Body of pancreas (tissue), 4 donors: ENCODE measurements around the gene CMTM4. TPM values are rescaled to one million over a fixed set of nuclear protein-coding genes. Genes with fewer than 3 reads are reported as not detected.

ENCODE experiments used
- ATAC-seq: fragments of 150-250 bp; one replicate; pipeline ENCODE4 v1.9.1; 2016
- DNase-seq, 4 donors: peaks; one replicate each; pipeline ENCODE4 v3.0.0-alpha.2; 2019
- H3K27ac ChIP-seq, 4 donors: fragments of 200-600 bp; sonication (generic); 1 replicate in 3 of 4; 2 replicates in 1 of 4; pipeline versions ENCODE4 v1.5.1 to v1.6.1; 2016 to 2019; ENCODE audit warnings: mild to moderate bottlenecking in 1 of 4, mixed read lengths in 1 of 4, moderate library complexity in 1 of 4
- H3K27me3 ChIP-seq, 2 donors: fragments of 200-600 bp; sonication (generic); one replicate each; pipeline ENCODE4 v1.6.0; 2016; ENCODE audit warnings: mild to moderate bottlenecking in 1 of 2
- H3K36me3 ChIP-seq, 2 donors: fragments of 200-600 bp; sonication (generic); replicated peaks in 1 of 2; 2 replicates each; pipeline ENCODE4 v1.5.1; 2016; ENCODE audit warnings: low read depth in 2 of 2; ENCODE audit not compliant: insufficient read depth in 1 of 2
- H3K4me1 ChIP-seq: fragments of 200-600 bp; sonication (generic); one replicate; pipeline ENCODE4 v1.6.0; 2016
- H3K4me3 ChIP-seq, 2 donors: fragments of 200-600 bp; sonication (generic); 1 replicate in 1 of 2; 2 replicates in 1 of 2; pipeline ENCODE4 v1.5.1; 2016 to 2019
- H3K9me3 ChIP-seq, 3 donors: fragments of 200-600 bp; sonication (generic); 1 replicate in 2 of 3; 2 replicates in 1 of 3; pipeline ENCODE4 v1.5.1; 2016
- CTCF ChIP-seq, 7 experiments: fragments of 450-650 bp in 4 of 7; fragments of 200-600 bp in 3 of 7; sonication (generic) in 3 of 7; IDR thresholded peaks; one replicate each; pipeline ENCODE4 v1.5.1; 2016 to 2019; ENCODE audit warnings: antibody characterized with exemption in 7 of 7
- POLR2A ChIP-seq, 3 donors: fragments of 450-650 bp; IDR thresholded peaks; one replicate each; pipeline ENCODE4 v1.6.1; 2016; ENCODE audit warnings: antibody characterized with exemption in 3 of 3, mild to moderate bottlenecking in 2 of 3
- WGBS, 2 donors: methylation state at CpG; one replicate each; pipeline ENCODE4 v1.1.5; 2017; 5-methylcytosine and 5-hydroxymethylcytosine counted together
- intact Hi-C: fragments of 100-400 bp; cut with DNase I; formaldehyde crosslinking; loops from one replicate; pipeline ENCODE4 v1.15.1; 2023
- total RNA-seq, 2 donors: library from RNA; depleted of rRNA; stranded (reverse); fragments of >200 nt; gene quantifications; one replicate each; pipeline ENCODE4 v1.1.0, GENCODE V29; 2016

CMTM4 gene
- total RNA-seq, 2 donors from 2014 or later: 35.9 to 36.6 TPM

GRCh38 chr16:66693149-66693548 lies 3.4 kb downstream of the CMTM4 start:
- no peak for TF ChIP-seq CTCF (IDR thresholded peaks at IDR 0.05)
- DNase-seq: no peak
- Histone ChIP-seq H3K27ac (no peak overlapping the region), H3K9me3 (no peaks in the 10 kb centered on the region), H3K4me1 (peaks cover 36% of the 10 kb centered on the region), H3K27me3 (no peaks in the 10 kb centered on the region), H3K4me3 (no peak overlapping the region), H3K36me3 (no peaks in the 10 kb centered on the region)
- ATAC-seq: no peak
- intact Hi-C loops: no loop called here
- 83 to 95% methylated on average over 4 of the region's 4 CpGs for WGBS, 2 donors

- Histone ChIP-seq H3K4me1 (peaks cover 37% of the 10 kb centered on the region), H3K27me3 (no peaks in the 10 kb centered on the region), H3K9me3 (no peaks in the 10 kb centered on the region), H3K27ac (no peak overlapping the region), H3K4me3 (no peak overlapping the region), H3K36me3 (no peaks in the 10 kb centered on the region)
- no peak for ATAC-seq
- WGBS, 2 donors: 82 to 89% methylated on average over 6 of the region's 6 CpGs
- intact Hi-C loops: no loop called here
- TF ChIP-seq POLR2A (IDR thresholded peaks at IDR 0.05) (no peak), CTCF (IDR thresholded peaks at IDR 0.05) (no peak)
- DNase-seq: no peak
Measured at GRCh38 chr16:66692341-66692740, 4.2 kb downstream of the CMTM4 start.

- TF ChIP-seq POLR2A (IDR thresholded peaks at IDR 0.05) (no peak), CTCF (IDR thresholded peaks at IDR 0.05) (no peak)
- no peak overlapping the region for H3K27ac ChIP-seq
- no peak for DNase-seq
- no peaks in the 10 kb centered on the region for H3K36me3 ChIP-seq
- H3K4me3 ChIP-seq: no peak overlapping the region
- WGBS, 2 donors: 79 to 88% methylated on average over 6 of the region's 6 CpGs
- intact Hi-C loops: no loop called here
- peaks cover 35% of the 10 kb centered on the region for H3K4me1 ChIP-seq
- H3K27me3 ChIP-seq: no peaks in the 10 kb centered on the region
- H3K9me3 ChIP-seq: no peaks in the 10 kb centered on the region
- no peak for ATAC-seq
Measured at GRCh38 chr16:66691234-66691633, 5.3 kb downstream of the CMTM4 start.

- Histone ChIP-seq H3K9me3 (no peaks in the 10 kb centered on the region), H3K4me3 (no peak overlapping the region), H3K4me1 (peaks cover 25% of the 10 kb centered on the region), H3K27ac (no peak overlapping the region), H3K36me3 (no peaks in the 10 kb centered on the region), H3K27me3 (no peaks in the 10 kb centered on the region)
- TF ChIP-seq POLR2A (IDR thresholded peaks at IDR 0.05): no peak
- TF ChIP-seq CTCF (IDR thresholded peaks at IDR 0.05): no peak
- DNase-seq (no peak), ATAC-seq (no peak)
- WGBS, 2 donors: 58 to 75% methylated on average over 7 of the region's 7 CpGs
- intact Hi-C loops: no loop called here
Measured at GRCh38 chr16:66690106-66690847, 6.3 kb downstream of the CMTM4 start.

- no peaks in the 10 kb centered on the region for H3K27me3 ChIP-seq
- 81 to 86% methylated on average over 6 of the region's 6 CpGs for WGBS, 2 donors
- intact Hi-C loops: no loop called here
- H3K36me3 ChIP-seq: no peaks in the 10 kb centered on the region
- H3K4me1 ChIP-seq: peaks cover 15% of the 10 kb centered on the region
- DNase-seq (no peak), ATAC-seq (no peak)
- H3K27ac ChIP-seq: no peak overlapping the region
- TF ChIP-seq POLR2A (IDR thresholded peaks at IDR 0.05): no peak
- TF ChIP-seq CTCF (IDR thresholded peaks at IDR 0.05): no peak
- H3K9me3 ChIP-seq: no peaks in the 10 kb centered on the region
- H3K4me3 ChIP-seq: no peak overlapping the region
Measured at GRCh38 chr16:66689282-66689681, 7.3 kb downstream of the CMTM4 start.
